Calu3 (cell line): ENCODE data around the gene MACROD2. TPM values are rescaled to one million over a fixed set of nuclear protein-coding genes. Genes with fewer than 3 reads are reported as not detected.

Experiments used
- BruUV-seq: library from RNA; stranded (reverse); fragments of 400-500 nt; replicated peaks from 2 replicates; lab custom pipeline; 2021; lab: Mats Ljungman, UMichigan
- CTCF ChIA-PET: fragments of 300-600 bp; sonication (Branson Sonifier 250); formaldehyde crosslinking; loops from one replicate; lab custom pipeline; 2022; ENCODE audit warnings: antibody characterized with exemption; lab: Charles Lee
- DNase-seq: peaks from one replicate; pipeline ENCODE4 v3.0.0; 2022
- H3K27ac Mint-ChIP-seq: one replicate; pipeline ENCODE4 v1.8.0; 2022; ENCODE audit warnings: mixed read lengths; ENCODE audit not compliant: unreplicated experiment
- H3K27me3 Mint-ChIP-seq: one replicate; pipeline ENCODE4 v1.8.0; 2022; ENCODE audit warnings: mixed read lengths; ENCODE audit not compliant: unreplicated experiment
- H3K36me3 Mint-ChIP-seq: one replicate; pipeline ENCODE4 v1.8.0; 2022; ENCODE audit warnings: mild to moderate bottlenecking, moderate library complexity, mixed read lengths; ENCODE audit not compliant: insufficient read depth, unreplicated experiment
- H3K4me1 Mint-ChIP-seq: one replicate; pipeline ENCODE4 v1.8.0; 2022; ENCODE audit warnings: mild to moderate bottlenecking, low read depth, mixed read lengths; ENCODE audit not compliant: unreplicated experiment
- H3K4me3 Mint-ChIP-seq: one replicate; pipeline ENCODE4 v1.8.0; 2022; ENCODE audit warnings: mild to moderate bottlenecking, low read depth, moderate library complexity, mixed read lengths; ENCODE audit not compliant: unreplicated experiment
- H3K9me3 Mint-ChIP-seq: one replicate; pipeline ENCODE4 v1.8.0; 2022; ENCODE audit warnings: low read depth, mixed read lengths; ENCODE audit not compliant: unreplicated experiment
- intact Hi-C: fragments of 100-400 bp; cut with micrococcal nuclease; formaldehyde crosslinking; loops from one replicate; pipeline ENCODE4 v1.10.0; 2022; ENCODE audit not compliant: unreplicated experiment
- total RNA-seq: library from RNA; stranded (reverse); gene quantifications from 2 replicates; pipeline ENCODE4 v1.2.3, GENCODE V29; 2022
- TF ChIP-seq, protein P1 (sequence below): fragments of 200-600 bp; IDR thresholded peaks from one replicate; pipeline ENCODE4 v1.8.0; 2022; ENCODE audit warnings: antibody characterized with exemption; ENCODE audit not compliant: unreplicated experiment

MACROD2 gene
- total RNA-seq, 1 experiment from 2014 or later, result 29.4 TPM

DNA sequence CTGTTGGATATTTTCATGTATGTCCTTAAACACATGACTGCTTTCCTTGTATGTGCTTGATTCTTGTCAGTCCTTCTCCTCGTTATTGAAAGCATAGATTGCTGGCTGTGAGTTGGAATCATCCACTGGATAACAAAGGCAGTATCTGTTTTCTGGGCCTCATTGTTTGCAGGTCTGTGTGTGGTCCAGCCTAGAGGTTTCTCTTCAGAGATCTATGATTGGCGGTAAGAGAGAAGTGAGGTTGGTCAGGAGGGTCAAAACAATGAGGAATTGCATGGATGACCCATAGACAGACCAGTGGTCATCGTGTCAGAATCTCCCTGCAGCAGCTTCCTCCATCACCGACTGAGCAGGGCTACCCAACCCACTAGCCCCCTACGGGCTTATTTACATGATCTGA is 1663.0 kb downstream of the MACROD2 start:
- H3K27ac Mint-ChIP-seq, result no peak overlapping the region

DNA sequence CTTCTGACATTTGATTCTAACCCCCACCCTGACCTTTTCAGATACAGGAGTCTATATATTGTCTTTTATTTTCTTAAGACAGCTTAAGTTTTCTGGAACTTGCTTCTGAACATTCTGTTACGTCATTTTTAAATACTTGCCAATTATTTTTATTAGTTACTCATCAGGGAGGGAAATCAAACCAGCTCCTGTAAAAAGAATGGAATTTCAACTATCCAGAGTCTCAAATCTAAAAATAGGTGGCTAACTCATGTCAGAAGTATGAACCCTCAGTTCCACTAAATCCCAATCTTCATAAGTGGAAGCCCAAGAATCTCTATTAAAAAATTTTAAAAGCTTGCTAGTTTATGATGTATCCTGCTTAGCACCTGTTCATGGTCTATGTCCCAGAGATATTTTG is 1677.9 kb downstream of the MACROD2 start:
- CTCF ChIA-PET, result interaction anchor here (0.5 kb wide), 1 partner anchor 10 kb away, joined by 3 read pairs; no protein-coding TSS in a partner anchor
- BruUV-seq, result no TSS peak
- intact Hi-C loops, result no loop called here
- H3K9me3 Mint-ChIP-seq, result no peaks in the 10 kb centered on the region
- H3K4me3 Mint-ChIP-seq, result no peak overlapping the region
- no peak for DNase-seq
- no peaks in the 10 kb centered on the region for H3K27me3 Mint-ChIP-seq
- TF ChIP-seq, protein P1, sequence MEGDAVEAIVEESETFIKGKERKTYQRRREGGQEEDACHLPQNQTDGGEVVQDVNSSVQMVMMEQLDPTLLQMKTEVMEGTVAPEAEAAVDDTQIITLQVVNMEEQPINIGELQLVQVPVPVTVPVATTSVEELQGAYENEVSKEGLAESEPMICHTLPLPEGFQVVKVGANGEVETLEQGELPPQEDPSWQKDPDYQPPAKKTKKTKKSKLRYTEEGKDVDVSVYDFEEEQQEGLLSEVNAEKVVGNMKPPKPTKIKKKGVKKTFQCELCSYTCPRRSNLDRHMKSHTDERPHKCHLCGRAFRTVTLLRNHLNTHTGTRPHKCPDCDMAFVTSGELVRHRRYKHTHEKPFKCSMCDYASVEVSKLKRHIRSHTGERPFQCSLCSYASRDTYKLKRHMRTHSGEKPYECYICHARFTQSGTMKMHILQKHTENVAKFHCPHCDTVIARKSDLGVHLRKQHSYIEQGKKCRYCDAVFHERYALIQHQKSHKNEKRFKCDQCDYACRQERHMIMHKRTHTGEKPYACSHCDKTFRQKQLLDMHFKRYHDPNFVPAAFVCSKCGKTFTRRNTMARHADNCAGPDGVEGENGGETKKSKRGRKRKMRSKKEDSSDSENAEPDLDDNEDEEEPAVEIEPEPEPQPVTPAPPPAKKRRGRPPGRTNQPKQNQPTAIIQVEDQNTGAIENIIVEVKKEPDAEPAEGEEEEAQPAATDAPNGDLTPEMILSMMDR, result no peak
- H3K36me3 Mint-ChIP-seq, result no peaks in the 10 kb centered on the region
- no peaks in the 10 kb centered on the region for H3K4me1 Mint-ChIP-seq
- no peak overlapping the region for H3K27ac Mint-ChIP-seq

More for the DNA sequence above, 1663.0 kb downstream of the MACROD2 start:
- Mint-ChIP-seq H3K4me1 (no peaks in the 10 kb centered on the region), H3K4me3 (no peak overlapping the region), H3K9me3 (no peaks in the 10 kb centered on the region), H3K36me3 (no peaks in the 10 kb centered on the region), H3K27me3 (no peaks in the 10 kb centered on the region)
- DNase-seq, result no peak
- intact Hi-C loops, result no loop called here
- CTCF ChIA-PET, result no interaction called here
- no TSS peak for BruUV-seq
- TF ChIP-seq, protein P1, result no peak

DNA sequence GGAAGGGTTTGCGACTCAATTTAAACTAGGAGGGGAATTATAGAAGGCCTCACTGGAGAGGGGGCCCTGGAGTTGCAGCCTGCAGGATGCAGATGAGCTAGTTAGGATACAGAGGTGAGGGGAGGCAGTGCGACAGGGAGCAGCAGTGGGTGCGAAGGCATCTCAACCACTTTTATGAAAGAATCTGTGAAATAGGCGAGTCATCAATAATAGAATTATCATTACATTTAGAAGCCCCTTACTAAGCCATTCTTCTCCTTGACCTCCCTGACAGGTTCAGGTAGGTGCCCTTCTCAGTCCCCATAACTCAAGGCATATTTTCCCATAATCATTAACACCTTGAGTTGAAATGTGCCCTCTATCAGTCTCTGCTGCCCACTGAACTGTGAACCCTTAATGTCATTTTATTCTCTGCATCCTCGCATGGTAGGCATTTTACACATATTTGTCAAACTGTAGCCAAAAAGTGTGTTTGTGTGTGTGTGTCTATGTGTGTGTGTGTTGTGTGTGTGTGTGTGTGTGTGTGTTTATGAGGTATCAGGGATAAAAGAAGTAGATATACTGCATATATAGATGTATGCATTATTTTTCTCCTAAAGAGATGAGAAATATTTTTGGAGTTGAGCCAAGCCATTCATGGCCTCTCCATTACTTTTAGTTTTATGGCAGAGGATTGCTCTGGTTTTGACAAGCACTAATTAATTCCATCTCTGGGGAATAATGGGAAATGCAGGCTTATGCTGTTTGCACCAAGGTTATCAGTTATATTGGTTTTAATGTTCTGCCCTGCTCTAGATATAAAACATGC is 1679.1 kb downstream of the MACROD2 start:
- Mint-ChIP-seq H3K4me1 (no peaks in the 10 kb centered on the region), H3K4me3 (no peak overlapping the region), H3K27ac (no peak overlapping the region), H3K36me3 (no peaks in the 10 kb centered on the region), H3K27me3 (no peaks in the 10 kb centered on the region), H3K9me3 (no peaks in the 10 kb centered on the region)
- BruUV-seq, result no TSS peak
- CTCF ChIA-PET, result no interaction called here
- no peak for DNase-seq
- TF ChIP-seq, protein P1, result no peak
- intact Hi-C loops, result no loop called here

DNA sequence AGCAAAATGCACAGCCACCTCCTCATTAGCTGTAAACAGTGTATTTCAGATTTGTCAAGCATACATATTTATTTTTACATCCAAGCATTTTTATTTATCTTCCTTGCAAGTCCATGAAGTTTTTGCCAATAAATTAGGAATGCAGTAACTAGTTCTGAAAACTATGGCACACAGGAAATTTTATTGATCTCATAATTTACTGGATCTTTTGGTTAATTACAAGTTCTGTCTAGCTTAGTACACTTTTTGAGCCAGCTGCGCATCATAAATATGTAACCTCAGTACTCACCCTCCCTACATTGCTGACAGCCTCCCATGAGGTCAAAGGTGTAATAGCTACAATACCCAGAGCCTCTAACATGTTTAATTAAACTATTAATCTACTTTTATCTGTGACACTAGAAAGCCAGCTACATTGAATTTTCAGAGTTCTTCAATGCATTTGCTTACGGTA is 1679.8 kb downstream of the MACROD2 start:
- Mint-ChIP-seq H3K27me3 (no peaks in the 10 kb centered on the region), H3K36me3 (no peaks in the 10 kb centered on the region), H3K4me3 (no peak overlapping the region), H3K4me1 (no peaks in the 10 kb centered on the region), H3K27ac (no peak overlapping the region), H3K9me3 (no peaks in the 10 kb centered on the region)
- intact Hi-C loops, result no loop called here
- CTCF ChIA-PET, result no interaction called here
- DNase-seq, result no peak
- TF ChIP-seq, protein P1, result no peak
- no TSS peak for BruUV-seq
